GM12865 (cell line): ENCODE results near the gene TTC34.
"Not testable (repeated sequence)": the region's sequence is repeated elsewhere in the genome, so short reads cannot be mapped to it uniquely, and the experiment has no call there.

Experiments
- DNase-seq: peaks from one replicate; pipeline ENCODE4 v3.0.0; 2010; ENCODE audit warnings: low read depth
- H3K4me3 ChIP-seq: 2 replicates; pipeline ENCODE4 v1.5.1; 2011; ENCODE audit warnings: mild to moderate bottlenecking, low read depth, low read length, control low read depth
- TF ChIP-seq, protein P1 (sequence below): IDR thresholded peaks from 2 replicates; pipeline ENCODE4 v1.5.1; 2011; ENCODE audit warnings: low read length, control low read depth, low read depth, inconsistent platforms; ENCODE audit not compliant: insufficient read depth; ENCODE audit errors: missing control alignments

The TTC34 gene

DNA sequence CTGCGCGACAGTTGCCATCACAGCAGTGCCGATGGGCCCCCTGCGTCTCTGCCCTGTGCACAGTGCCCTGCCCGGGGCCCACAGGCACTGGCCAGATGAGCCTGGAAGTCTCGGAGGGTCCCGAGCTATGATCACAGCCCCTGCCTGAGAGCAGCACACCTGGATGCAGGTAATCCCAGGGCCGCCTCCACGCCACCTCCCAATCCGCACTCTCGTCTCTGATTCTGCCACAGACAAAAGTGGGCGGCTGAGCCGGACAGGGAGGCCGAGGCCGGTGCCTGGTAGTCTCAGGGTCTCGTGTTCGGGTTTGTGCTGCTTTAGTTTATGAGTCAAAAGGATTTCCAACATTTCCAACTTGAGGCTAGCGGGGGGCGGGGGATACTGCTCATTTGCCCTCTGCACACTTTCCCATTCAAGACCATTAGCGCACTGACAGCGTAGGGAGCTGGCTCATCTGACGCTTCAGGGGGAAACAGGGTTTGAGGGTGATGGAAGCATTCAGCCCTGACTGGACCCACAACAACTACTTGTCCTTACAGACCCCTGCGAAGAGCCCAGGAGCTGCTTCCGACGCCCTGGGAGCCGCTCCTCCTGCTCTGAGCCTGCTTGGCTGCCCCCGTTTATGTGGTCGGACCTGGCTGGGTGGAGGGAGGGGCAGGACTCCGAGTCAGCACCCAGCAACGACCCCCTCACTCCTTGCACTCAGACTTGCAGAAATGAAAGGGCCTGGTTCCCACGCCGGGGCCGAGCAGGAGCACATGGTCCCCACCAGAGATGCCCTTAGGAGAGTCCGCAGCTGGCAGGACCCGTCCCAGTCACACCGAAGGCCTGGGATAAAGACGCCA, 1.8 kb upstream of the TTC34 start:
- no peak for DNase-seq
- TF ChIP-seq, protein P1, sequence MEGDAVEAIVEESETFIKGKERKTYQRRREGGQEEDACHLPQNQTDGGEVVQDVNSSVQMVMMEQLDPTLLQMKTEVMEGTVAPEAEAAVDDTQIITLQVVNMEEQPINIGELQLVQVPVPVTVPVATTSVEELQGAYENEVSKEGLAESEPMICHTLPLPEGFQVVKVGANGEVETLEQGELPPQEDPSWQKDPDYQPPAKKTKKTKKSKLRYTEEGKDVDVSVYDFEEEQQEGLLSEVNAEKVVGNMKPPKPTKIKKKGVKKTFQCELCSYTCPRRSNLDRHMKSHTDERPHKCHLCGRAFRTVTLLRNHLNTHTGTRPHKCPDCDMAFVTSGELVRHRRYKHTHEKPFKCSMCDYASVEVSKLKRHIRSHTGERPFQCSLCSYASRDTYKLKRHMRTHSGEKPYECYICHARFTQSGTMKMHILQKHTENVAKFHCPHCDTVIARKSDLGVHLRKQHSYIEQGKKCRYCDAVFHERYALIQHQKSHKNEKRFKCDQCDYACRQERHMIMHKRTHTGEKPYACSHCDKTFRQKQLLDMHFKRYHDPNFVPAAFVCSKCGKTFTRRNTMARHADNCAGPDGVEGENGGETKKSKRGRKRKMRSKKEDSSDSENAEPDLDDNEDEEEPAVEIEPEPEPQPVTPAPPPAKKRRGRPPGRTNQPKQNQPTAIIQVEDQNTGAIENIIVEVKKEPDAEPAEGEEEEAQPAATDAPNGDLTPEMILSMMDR = no peak
- H3K4me3 ChIP-seq = no peak overlapping the region

DNA sequence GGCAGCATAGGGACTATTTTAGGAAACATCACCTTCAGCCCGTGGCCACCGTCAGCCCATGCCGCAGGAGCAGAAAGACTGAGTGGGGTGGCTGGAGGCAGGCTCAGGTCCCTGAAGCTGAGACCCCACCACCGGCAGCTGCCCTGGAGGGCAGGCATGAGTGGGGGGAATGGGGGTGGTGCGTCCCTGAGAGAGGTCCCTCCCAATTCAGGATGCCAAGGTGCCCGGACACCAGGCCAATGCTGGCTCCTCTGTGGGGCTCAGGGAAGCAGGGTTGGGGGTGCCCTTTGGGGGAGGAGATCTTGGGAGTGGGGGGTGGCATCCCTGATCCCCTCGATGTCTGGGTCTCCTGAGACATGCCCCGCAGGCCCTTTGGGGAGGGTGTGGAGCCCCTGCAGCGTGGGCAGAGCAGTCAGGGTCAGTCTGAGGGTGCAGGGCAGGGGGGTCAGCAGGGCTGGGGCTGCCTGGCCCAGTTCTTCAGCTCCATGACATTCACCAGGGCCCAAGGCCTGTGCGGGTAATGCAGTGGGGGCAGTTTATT, 998 bp upstream of the TTC34 start:
- DNase-seq = no peak
- TF ChIP-seq, protein P1 = no peak
- no peak overlapping the region for H3K4me3 ChIP-seq

DNA sequence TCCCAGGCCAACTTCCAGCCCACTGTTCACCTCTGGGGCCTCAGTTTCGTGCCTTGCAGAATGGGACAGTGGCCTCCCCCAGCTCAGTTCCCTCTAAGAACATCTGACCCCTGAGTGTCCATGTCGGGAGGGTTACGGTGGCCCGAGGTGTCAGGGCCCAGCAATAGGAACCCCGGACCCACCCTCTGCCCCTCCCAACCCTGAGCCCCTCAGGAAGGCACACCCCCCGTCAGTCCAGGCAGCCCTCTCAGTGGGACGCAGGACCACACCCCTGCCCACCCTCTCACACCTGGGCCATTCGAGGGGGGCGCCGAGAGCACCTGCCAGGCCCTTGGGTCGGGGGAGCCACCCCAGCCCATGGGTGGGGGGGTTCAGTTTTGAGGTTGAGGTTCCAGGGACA, 447 bp downstream of the TTC34 start:
- no peak for DNase-seq
- TF ChIP-seq, protein P1 = no peak
- no peak overlapping the region for H3K4me3 ChIP-seq

DNA sequence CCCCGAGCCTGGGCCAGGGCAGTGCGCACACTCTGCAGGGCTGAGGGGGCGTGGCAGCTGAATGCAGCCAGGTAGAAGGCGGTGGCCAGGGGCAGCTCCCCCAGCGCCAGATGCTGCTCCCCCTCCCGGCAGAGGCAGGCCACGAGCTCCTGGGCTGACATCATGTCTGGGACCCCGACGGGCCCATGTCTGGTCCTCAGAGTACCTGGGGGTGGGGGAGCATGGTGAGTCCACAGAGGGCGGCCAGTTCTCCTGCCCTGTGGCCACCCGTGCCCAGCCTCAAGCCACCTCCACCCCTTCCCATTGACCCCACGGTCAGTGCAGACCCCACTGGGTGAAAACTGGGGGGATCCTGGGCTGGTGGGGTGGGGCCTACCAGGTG, 838 bp downstream of the TTC34 start:
- no peak overlapping the region for H3K4me3 ChIP-seq
- DNase-seq = no peak
- TF ChIP-seq, protein P1 = no peak

DNA sequence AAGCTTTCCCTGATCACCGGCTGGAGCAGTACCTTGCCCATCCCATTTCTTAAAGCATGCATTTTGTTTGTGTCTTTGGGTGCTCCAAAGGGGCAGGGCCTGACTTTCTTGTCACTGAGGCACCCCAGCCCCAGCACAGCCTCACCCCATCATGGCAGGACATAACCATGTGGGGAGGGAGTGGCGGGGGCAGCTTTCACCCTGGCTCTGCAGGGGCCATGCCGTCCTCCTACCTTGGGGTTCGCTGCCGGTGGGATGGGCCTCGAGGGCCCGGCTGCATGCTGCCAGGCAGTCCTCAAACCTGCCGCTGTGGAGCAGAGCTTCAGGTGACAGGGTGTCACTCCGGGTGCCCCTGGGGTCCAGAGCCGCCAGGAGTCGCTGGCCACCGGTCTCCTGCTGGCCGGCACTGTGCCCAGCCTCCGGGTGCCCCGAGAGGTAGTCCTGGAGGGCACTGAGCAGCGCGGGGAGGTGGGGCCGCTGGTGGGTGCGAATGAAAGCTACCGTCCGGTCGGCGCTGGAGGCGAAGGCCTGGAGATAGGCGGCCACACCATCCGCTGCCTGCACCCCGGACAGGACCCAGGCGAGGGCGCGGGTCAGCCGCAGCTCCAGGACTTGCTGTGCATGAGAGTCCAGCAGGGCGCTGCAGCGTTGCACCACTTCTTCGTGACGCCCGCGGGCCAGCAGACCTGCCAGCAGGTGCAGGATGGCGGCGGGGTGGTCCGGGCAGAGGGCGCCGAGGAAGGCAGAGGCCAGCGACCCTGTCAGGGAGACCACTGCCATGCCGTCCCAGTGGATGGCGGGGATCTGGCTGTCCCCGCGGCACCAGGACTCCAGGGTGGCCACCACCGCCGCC, 1.5 kb downstream of the TTC34 start:
- no peak overlapping the region for H3K4me3 ChIP-seq
- TF ChIP-seq, protein P1 = no peak
- DNase-seq = no peak

DNA sequence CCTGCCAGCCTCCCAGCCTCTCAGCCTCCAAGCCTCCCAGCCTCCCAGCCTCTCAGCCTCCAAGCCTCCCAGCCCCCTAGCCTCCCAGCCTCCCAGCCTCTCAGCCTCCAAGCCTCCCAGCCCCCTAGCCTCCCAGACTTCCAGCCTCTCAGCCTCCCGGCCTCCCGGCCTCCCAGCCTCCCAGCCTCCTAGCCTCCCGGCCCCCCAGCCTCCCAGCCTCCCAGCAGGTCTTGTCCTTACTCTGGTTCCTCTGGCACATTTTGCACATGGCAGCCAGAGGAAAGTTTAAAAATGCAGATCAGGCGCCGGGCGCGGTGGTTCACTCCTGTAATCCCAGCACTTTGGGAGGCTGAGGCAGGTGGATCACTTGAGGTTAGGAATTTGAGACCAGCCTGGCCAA, 2.5 kb downstream of the TTC34 start:
- DNase-seq, H3K4me3 ChIP-seq: not testable (repeated sequence)

DNA sequence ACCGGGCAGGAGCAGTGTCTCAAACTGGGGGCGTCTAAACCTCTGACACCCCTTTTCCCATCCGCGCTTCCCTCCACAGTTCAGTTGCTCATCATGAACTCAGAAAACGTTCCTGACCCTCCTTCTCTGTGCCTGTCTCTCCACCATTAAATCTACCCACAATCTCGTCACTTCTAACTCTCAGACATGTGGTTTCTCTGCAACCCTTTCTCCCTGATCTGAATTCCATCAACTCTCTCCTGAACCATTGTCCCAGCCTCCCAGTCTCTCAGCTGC, 3.8 kb downstream of the TTC34 start:
- no peak overlapping the region for H3K4me3 ChIP-seq
- DNase-seq = no peak
- TF ChIP-seq, protein P1 = no peak
